Breast epithelium (tissue), 3 donors: ENCODE measurements around the gene ASPDH.

ENCODE experiments used
- POLR2A ChIP-seq: fragments of 450-650 bp; IDR thresholded peaks from one replicate; pipeline ENCODE4 v1.6.1; 2016; ENCODE audit warnings: antibody characterized with exemption, mild to moderate bottlenecking, moderate library complexity
- TF ChIP-seq, protein P1 (sequence below), 3 donors: fragments of 450-650 bp; IDR thresholded peaks; one replicate each; pipeline ENCODE4 v1.5.1; 2016 to 2017; ENCODE audit warnings: antibody characterized with exemption in 3 of 3, mild to moderate bottlenecking in 3 of 3, moderate library complexity in 3 of 3

DNA sequence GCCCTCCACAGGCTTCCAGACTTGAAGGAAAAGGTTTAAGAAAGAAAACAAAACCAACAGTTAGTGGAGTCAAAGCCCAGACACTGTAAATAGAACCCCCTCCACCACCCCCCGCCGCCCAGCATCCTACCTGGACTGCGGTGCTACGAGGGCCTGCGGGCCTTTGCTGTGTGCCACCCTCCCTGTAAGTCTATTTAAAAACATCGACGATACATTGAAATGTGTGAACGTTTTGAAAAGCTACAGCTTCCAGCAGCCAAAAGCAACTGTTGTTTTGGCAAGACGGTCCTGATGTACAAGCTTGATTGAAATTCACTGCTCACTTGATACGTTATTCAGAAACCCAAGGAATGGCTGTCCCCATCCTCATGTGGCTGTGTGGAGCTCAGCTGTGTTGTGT, 30.8 kb downstream of the ASPDH start:
- TF ChIP-seq, protein P1, sequence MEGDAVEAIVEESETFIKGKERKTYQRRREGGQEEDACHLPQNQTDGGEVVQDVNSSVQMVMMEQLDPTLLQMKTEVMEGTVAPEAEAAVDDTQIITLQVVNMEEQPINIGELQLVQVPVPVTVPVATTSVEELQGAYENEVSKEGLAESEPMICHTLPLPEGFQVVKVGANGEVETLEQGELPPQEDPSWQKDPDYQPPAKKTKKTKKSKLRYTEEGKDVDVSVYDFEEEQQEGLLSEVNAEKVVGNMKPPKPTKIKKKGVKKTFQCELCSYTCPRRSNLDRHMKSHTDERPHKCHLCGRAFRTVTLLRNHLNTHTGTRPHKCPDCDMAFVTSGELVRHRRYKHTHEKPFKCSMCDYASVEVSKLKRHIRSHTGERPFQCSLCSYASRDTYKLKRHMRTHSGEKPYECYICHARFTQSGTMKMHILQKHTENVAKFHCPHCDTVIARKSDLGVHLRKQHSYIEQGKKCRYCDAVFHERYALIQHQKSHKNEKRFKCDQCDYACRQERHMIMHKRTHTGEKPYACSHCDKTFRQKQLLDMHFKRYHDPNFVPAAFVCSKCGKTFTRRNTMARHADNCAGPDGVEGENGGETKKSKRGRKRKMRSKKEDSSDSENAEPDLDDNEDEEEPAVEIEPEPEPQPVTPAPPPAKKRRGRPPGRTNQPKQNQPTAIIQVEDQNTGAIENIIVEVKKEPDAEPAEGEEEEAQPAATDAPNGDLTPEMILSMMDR (IDR thresholded peaks at IDR 0.05), result no peak
- TF ChIP-seq POLR2A, result no peak
